Measurements from ENCODE around the gene TOR1A.

GRCh38 chr9:129823542-129823934, 398 bp downstream of the TOR1A start:
- TF ChIP-seq CTCF (optimal IDR thresholded peaks at IDR 0.05 in 1 of 3, IDR thresholded peaks at IDR 0.05 in 1 of 3, conservative IDR thresholded peaks at IDR 0.05 in 1 of 3; ENCODE audit: extremely low read depth in 1 of 3, insufficient read depth in 2 of 3, low read length in 3 of 3) (no peak), EZH2 (IDR thresholded peaks at IDR 0.05; ENCODE audit: low read length) (no peak)

All from keratinocyte (primary cell).